ENCODE measurements around the gene LENG9. TPM values are rescaled to one million over a fixed set of nuclear protein-coding genes. Genes with fewer than 3 reads are reported as not detected.

Gene LENG9
- total RNA-seq, 1 experiment from 2014 or later = 2.0 TPM

GRCh38 chr19:54439174-54439851 is 24.3 kb downstream of the LENG9 start:
- DNase-seq (ENCODE audit: low read depth) = no peak

- DNase-seq (ENCODE audit: low read depth) = no peak
Measured at GRCh38 chr19:54436628-54437252, 26.8 kb downstream of the LENG9 start.

DNA sequence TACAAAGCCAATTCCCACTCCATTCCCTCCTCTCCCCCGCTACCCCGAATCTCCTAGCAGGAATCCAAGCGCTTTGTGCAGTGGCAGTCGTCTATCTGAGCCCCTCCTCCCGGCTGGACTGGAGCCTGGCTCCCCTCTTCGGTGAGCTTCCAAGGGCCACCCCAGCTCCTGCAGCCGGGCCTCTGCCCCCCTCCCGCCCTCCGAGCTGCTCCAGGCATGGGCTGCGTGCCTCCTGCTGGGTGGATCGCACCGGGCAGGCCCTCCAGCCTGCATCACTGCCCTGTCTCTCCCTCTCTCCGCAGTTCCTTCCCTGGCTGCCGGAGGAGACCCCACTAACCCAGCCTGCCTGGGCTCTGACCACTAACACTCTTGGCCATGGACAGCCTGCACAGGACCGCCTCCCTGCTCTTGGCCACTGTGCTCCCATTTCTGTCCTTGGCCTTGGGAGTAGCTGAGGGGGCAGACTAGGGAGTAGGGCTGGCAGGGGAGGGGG is 27.5 kb downstream of the LENG9 start:
- no peak for DNase-seq (ENCODE audit: low read depth)

DNA sequence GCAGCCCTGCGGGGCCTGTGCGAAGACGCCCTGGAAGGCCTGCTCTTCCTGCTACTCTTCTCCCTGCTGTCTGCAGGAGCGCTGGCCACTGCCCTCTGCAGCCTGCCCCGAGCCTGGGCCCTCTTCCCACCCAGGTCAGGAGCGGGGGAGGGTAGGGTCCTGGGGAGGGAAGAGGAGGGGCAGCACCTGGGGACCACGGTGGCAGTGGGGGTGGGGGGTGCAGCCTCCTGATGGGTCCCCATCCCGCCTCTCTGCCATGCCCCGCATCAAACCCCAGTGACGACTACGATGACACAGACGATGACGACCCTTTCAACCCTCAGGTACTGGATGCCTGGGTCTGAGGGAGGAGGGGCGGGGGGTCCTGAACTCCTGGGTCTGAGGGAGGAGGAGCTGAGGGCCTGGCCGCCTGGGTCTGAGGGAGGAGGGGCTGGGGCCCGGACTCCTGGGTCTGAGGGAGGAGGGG is 28.0 kb downstream of the LENG9 start:
- DNase-seq (ENCODE audit: low read depth) = no peak

DNA sequence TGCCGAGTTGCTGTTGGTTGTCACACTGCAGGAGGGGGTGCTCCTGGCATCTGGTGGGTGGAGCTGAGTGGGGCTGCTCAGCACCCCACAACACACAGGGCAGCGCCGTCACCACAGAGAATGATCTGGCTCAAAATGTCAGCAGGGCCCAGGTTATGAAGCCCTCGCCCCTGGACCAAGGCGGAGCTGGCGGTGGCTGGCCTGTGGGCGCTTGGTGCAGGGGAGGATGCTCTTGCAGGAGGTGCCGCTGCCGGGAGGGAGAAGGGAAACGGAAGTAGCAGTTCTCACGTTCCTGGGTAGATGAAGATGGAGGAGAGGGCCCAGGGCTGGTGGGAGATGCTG is 28.7 kb downstream of the LENG9 start:
- DNase-seq (ENCODE audit: low read depth) = no peak

GRCh38 chr19:54434112-54434872 is 29.3 kb downstream of the LENG9 start:
- no peak for DNase-seq (ENCODE audit: low read depth)

DNA sequence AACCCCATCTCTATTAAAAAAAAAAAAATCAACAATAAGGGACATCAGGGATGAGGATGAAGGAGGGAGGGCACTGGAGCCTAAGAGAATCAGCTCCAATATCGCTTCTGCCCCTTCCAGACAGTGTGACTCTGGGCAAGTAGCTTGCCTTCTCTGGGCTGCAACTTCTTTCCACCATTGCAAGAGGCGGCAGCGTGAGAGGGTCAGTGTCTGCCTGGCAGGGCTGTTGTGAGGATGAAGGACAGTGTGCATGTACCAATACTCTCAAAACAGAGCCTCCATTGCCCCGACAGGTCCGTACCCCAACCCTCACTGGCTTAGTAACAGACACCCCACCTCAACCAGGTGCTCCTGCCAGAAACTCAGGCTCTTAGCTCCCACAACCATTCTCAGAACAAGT is 29.9 kb downstream of the LENG9 start:
- no peak for DNase-seq (ENCODE audit: low read depth)

- DNase-seq (ENCODE audit: low read depth) = peak; percentile 26
Measured at GRCh38 chr19:54432144-54432738, 31.3 kb downstream of the LENG9 start.

DNA sequence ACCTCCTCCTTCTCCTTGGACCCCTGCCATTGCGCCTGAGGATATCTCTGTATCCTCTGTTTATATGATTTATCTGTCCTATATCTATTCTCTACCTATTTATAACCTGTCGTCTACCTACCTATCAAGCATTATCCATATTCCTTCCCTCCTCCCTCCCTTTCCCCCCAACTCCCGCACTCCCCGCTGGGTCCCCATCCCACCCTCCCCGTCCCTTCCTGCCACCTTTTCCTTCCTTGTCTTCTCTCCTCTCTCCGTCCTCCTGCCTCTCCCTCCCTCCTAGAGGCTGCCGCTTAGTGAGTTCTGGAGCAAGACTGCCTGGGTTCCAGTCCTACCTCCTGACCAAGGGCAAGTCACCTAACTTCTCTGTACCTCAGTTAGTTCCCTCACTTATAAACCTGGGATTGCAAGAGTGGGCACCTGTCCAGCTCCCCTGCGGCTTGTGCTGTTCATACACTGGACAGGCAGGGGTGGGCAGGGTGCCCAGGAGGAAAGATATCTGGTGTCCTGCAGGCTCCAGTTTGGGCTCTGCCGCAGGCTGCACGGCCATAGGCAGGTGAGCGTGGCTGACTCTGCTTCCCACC is 32.2 kb downstream of the LENG9 start:
- peak; percentile 77 for DNase-seq (ENCODE audit: low read depth)

DNA sequence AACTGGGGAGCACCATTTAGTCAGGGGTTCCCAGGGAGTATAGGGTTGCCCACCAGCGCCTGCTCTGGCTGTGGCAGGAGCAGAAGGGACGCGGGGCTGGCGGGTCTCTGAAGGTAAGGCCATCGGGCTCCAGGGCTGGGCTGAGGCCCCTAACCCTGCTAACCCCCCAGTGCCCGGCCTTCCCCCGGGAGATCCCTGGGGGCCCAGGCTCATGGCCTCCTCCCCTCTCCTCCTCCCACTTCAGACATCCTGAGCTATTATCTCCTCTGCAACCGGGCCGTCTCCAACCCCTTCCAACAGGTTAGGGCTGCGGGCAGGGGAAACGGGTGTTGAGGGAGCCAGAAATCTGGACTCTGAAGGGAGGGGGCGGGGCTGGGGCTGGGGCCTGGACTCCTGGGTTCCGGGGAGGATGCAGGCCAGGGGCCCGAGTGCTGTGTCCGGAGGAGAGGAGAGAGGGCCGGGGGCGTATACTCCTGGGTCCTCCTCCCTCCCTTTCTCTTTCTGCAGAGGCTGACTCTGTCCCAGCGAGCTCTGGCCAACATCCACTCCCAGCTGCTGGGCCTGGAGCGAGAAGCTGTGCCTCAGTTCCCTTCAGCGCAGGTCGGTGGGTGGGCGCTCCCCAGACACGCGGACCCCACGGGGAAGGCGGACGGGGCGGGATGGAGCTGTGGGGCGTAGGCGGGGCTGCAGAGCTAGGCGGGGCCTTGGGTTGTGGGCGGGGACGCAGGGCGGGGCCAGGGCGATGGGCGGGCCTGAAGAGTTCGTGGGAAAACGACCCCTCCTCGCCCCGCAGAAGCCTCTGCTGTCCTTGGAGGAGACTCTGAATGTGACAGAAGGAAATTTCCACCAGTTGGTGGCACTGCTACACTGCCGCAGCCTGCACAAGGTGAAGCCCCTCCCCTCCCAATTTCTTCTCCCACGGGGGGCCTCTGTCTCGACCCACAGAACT is 33.0 kb downstream of the LENG9 start:
- DNase-seq (ENCODE audit: low read depth) = peak; percentile 17

GRCh38 chr19:54429545-54430227 is 33.9 kb downstream of the LENG9 start:
- DNase-seq (ENCODE audit: low read depth) = no peak

DNA sequence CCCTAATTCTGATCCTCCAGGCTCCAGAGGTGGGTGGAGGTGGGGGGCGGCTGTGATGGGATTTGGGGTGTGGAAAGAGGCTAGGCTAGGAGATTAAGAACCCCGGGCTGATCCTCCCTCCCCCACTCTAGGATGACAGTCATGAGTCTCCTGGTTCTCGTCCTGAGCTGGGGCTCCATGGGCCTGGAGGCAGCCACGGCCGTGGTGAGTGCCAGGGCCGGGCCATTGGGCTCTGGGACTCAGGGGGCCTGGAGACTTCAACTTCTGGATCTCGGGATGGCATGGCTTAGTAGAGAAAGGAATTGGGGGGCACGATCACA is 34.4 kb downstream of the LENG9 start:
- DNase-seq (ENCODE audit: low read depth) = no peak

DNA sequence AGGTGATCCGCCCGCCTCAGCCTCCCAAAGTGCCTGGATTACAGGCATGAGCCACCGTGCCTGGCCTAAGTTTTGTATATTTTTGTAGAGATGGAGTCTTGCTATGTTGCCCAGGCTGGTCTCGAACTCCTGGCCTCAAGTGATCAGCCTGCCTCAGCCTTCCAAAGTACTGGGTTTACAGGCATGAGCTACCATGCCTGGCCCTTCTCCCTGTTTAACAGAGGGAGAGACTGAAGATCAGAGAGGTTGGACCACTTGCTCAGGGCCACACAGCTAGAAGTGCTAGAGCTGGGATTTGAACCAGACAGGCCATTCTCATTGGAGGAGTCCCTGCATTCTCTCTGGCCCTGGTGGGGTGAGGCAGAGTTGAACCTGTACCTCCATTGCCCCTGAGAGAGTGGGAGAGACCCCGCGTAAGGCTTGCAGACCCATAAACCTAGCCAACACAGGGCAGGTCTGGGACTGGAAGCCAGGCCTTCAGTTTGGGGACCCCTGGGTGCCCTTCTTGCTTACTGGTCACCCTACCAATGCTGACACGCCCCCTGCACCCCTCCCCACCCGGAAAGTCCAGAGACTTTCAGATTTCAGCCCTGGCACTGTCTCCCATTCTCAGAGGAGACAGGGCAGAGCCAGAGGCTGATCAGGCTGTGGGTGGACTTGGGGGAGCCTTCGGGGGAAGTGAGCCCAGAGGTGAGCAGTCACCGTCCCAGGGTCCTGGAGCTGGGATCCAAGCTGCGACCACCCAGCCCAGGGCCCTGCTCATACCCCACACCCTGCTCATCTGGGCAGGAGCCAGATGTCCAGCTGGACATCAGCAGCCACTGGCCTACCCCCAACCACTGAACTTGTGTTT is 35.0 kb downstream of the LENG9 start:
- DNase-seq (ENCODE audit: low read depth) = no peak

GRCh38 chr19:54427586-54427985 is 36.0 kb downstream of the LENG9 start:
- no peak for DNase-seq (ENCODE audit: low read depth)

DNA sequence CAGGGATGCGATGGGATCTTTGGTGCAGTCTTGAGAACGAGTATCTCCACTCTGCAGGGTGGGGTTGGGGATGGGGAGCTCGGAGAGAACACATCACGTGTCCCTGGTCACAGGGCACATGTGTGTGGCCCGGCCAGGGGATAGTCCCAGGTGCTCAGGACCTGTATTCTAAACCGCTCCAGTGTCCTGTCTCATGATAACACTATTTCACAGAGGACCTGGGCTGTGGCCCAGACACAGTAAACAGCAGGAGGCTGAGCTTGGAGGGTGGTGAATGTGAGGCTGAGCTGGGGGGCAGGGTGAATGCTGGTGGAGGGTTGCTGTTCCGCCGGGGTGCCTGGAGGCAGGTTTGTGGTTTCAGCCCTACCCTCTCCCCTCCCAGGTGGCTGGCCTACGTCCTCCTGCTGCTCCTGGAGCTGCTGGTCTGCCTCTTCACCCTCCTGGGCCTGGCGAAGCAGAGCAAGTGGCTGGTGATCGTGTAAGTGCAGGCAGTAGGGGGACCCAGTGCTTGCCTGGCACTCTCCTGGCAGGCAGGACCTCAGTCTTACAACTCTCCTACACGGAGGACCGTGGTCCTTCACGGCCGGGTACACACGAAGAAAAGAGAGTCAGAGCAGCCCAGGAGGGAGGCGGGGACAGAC is 37.2 kb downstream of the LENG9 start:
- DNase-seq (ENCODE audit: low read depth) = no peak

- DNase-seq (ENCODE audit: low read depth) = no peak
Measured at GRCh38 chr19:54425382-54425723, 38.2 kb downstream of the LENG9 start.

GRCh38 chr19:54424660-54425381 is 38.8 kb downstream of the LENG9 start:
- DNase-seq (ENCODE audit: low read depth) = no peak

- DNase-seq (ENCODE audit: low read depth) = no peak
Measured at GRCh38 chr19:54424201-54424600, 39.4 kb downstream of the LENG9 start.

Data from M059J (cell line).